Islet precursor cell (in vitro differentiated cells): ENCODE results near the gene SOX13.

Experiments
- DNase-seq: peaks from one replicate; pipeline ENCODE4 v3.0.0-alpha.2; 2018

SOX13 gene

DNA sequence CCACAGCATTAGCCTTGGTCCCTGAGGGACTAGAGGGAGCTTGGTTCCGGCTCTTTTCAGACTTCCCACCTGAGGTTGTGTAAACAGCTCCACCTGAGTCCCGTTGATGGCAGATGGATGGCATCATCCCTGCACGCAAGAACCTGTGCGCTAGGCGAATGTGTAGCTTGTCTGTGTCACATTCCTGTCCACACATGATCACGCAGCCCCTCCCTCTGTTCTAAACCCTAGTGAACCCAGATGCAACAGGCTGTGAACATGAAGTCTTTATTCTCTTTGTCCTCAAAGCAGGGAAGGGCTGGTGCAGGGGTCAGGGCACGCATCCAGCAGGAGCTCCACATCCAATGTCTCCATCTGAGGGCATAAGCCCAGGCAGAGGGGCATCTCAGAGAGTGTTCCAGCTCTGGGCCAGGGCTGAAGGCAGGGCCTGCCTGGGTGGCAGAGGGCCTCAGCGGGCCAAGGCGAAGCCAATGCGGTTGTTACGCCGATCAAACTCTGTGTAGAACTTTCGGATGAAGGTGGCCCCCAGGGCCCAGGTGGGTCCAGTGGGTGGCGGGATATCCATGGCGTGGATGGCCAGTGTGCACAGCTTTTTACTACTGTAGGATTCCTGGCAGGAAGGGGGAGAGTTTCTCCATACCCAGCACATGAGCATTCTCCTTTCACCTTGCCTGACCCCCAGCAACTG is 81.8 kb downstream of the SOX13 start:
- DNase-seq, result no peak

GRCh38 chr1:204155881-204156280 is 83.0 kb downstream of the SOX13 start:
- DNase-seq, result no peak

DNA sequence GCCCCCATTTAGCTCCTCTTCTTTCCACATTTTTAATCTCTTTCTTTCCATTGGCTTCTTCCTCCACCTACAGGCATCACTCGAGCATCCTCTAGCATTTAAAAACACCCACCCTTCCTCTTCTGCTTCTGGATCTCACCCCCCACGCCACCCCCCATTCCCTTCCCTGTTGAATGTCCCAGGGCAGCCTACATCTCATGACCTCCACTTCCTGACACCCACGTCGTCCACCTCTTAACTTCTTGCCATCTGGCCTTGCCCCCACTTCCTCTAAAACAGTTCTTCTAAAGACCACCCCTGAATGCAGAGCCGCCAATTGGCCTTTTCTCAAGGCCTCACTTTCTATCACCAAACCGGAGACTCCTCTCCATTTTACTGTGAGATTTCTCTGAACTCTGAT is 85.0 kb downstream of the SOX13 start:
- DNase-seq, result no peak

DNA sequence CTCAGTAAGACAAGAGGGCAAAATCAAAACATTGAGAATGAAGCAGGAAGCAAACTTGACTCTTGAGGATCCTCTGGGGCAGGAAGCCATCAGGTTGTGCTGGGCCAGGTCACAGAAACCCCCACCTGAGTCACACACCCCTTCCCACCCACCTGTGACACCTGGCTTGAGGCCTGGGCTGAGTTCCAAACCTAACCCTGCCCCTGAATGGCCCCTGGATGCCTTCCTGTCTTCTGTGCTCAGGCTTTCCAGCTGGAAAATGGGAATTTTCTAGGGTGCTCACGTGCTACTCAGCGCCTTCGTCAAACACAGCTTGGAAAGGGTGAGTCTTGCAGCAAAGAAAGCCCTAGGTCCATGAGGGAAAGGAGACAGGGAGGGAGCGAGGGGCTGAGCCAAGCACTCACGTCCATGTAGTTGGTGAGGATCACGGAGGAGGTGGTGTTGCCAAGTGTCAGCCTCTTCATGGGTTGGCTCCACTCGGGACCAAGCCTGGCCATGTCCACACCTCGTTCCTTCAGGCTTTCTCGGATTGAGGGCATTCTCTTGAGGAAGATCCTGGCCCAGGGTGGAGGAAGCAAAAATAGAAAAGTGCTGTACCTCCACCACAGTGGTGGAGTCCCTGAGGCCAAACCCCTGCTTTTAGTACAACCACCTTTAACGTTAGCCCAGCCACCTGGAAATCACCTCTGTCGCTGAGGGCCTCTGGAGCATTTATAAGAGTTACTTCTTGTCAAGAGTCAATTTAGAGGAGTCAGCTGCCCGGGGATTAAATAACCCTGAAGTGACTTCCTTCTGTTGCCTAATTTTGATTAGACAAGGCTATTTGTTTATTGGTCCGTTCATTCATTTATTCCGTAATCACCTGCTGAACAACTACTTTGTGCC is 88.9 kb downstream of the SOX13 start:
- no peak for DNase-seq

- peak; percentile 95 for DNase-seq
Measured at GRCh38 chr1:204162494-204163074, 89.7 kb downstream of the SOX13 start.

DNA sequence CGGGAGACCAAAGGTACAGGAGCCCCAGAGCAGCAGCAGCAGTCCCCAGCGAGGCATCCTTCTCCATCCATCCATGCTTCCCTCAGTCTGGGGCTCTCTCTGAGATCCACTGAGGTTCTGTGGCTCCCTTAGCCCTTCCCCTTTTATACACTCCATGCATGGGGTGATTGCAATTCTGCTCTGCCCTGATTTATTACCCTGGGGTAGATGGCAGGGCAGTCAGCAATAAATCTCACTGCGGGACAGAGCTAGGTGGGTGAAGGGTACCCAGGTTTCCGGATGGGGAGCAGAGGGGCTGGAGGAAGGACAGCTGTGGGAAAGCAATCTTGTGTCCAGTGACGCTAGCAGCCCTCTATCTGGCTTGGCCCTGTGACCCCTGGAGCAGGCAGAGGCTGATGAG is 93.3 kb downstream of the SOX13 start, which contains the start of gene REN:
Gene REN (minus strand): TSS at position 119 of the 400 bp plus-strand sequence. CDS start 44 bp downstream, at position 75.
- no peak for DNase-seq

DNA sequence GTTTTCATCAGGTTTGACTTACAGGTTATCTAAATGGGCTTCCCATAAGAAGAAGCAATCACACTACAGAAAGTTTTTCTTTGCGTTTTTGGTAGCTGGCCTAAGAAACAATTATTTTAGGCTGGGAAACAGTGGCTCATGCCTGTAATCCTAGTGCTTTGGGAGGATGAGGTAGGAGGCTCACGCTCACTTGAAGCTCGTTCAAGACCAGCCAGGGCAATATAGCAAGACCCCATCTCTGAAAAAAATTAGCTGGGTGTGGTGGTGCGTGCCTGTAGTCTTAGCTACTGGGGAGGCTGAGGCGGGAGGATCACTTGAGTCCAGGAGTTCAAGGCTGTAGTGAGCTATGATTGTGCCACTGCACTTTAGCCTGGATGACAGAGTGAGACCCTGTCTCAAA is 94.8 kb downstream of the SOX13 start:
- no peak for DNase-seq

DNA sequence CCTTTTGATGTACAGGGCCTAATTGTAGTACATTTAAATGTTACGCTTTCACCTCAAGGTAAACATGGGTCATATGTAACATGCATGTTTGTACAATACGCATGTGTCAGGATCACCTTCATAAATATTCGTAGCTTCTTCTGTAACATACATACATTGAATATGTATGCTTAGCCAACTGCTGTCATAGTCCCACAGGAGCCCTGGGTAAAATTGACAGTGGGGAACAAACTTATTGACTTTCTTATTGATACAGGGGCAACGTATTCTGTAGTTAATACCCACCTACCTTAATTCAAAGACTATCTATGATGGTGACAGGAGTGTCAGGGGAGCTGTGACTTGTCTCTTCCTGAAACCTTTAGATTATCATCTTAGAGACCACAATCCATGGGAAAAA is 96.9 kb downstream of the SOX13 start:
- DNase-seq, result no peak

DNA sequence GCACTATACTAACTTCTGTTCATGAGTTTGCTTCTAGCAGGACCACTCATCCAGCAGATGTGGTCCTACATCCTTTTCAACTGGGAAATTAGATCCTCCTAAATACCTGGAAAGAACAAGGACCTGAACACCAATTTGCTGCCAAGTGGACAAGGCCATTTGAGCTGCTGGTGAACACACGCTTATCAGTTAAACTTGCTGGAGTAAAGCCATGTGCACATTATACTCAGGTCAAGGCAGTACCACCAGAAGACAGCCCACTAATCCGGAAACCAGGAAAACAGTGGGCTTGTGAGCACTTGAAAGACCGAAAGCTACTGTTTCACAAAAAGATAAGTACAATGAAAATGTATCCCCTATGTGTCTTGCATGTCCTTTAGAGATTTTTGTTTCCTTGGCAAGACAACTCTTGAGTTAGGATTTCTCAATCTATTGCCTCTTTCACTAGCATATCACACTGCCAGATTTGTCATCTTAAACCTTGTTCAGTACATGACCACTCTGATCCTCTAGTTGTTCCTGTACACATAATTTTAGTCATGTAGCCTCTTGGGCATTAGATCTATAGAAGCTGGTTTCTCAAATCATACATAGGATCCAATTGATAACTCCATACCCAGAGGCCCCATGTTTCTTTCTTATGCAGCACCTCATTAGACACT is 97.7 kb downstream of the SOX13 start:
- no peak for DNase-seq

GRCh38 chr1:204171751-204172178 is 98.8 kb downstream of the SOX13 start:
- no peak for DNase-seq

DNA sequence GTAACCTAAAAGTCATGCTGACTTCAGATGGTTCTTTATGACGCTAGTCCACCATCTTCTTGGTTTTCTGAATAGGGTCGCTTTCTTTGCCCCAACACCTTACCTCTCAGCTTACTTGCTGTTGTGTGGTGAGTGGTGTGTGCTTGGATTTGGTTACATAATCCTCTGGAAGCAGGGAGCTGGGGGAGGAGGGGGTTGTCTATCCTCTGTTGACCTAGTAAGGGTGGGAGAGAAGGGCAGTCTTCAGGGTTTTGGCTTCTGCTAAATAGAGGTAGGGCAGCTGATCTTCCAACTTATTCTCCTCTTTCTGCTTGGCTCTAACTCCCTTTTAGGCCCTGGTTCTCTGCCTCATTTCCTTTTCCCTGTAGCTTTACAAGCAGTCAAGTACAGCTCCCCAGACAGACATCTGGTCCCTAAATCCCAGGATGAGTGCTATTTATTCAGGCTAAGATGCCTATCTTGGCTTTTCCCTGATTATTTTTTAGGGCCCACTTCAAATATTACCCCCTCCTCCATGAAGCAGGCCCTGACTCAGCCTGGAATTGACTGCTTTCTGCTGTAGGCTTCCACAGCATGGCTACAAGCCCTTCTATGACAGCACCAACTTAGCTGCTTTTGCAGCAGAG is 99.6 kb downstream of the SOX13 start:
- DNase-seq, result no peak

GRCh38 chr1:204174958-204175357 is 102.0 kb downstream of the SOX13 start:
- DNase-seq, result no peak

- no peak for DNase-seq
Measured at GRCh38 chr1:204176049-204176448, 103.1 kb downstream of the SOX13 start.

- no peak for DNase-seq
Measured at GRCh38 chr1:204177133-204177532, 104.2 kb downstream of the SOX13 start.
